ENCODE measurements around the gene ZNF622. TPM values are rescaled to one million over a fixed set of nuclear protein-coding genes. Genes with fewer than 3 reads are reported as not detected.

ZNF622 gene
- total RNA-seq, 1 donor from 2014 or later = 25.8 TPM

DNA sequence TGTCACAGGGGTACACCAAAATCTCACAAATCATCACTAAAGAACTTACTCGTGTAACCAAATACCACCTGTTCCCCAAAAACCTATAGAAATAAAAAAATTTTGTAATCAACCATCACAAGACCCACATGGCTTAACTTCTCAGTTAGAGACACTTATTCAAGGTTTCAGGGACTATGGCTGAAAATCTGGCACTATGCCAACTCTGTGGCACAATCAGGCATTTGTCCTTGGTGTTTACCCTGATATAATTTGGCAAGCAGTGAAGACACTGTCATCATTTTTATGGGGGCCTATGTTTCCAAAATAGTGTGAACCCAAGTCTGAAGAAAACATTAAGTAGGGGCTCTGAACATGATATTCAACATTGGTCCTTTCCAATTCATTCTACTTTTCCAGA lies 59.0 kb downstream of the ZNF622 start:
- Mint-ChIP-seq H3K27ac (ENCODE audit: unreplicated experiment) (no peak overlapping the region), H3K4me3 (ENCODE audit: unreplicated experiment) (no peak overlapping the region), H3K4me1 (ENCODE audit: unreplicated experiment) (no peaks in the 10 kb centered on the region), H3K9me3 (ENCODE audit: unreplicated experiment) (no peaks in the 10 kb centered on the region), H3K36me3 (ENCODE audit: low read depth, unreplicated experiment) (no peaks in the 10 kb centered on the region), H3K27me3 (ENCODE audit: unreplicated experiment) (peaks cover 2% of the 10 kb centered on the region)
- TF ChIP-seq, protein P1, sequence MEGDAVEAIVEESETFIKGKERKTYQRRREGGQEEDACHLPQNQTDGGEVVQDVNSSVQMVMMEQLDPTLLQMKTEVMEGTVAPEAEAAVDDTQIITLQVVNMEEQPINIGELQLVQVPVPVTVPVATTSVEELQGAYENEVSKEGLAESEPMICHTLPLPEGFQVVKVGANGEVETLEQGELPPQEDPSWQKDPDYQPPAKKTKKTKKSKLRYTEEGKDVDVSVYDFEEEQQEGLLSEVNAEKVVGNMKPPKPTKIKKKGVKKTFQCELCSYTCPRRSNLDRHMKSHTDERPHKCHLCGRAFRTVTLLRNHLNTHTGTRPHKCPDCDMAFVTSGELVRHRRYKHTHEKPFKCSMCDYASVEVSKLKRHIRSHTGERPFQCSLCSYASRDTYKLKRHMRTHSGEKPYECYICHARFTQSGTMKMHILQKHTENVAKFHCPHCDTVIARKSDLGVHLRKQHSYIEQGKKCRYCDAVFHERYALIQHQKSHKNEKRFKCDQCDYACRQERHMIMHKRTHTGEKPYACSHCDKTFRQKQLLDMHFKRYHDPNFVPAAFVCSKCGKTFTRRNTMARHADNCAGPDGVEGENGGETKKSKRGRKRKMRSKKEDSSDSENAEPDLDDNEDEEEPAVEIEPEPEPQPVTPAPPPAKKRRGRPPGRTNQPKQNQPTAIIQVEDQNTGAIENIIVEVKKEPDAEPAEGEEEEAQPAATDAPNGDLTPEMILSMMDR (IDR thresholded peaks at IDR 0.05; ENCODE audit: unreplicated experiment) = no peak
- no peak for DNase-seq (ENCODE audit: low spot score)

- no peak for DNase-seq (ENCODE audit: low spot score)
- H3K27me3 Mint-ChIP-seq (ENCODE audit: unreplicated experiment) = no peaks in the 10 kb centered on the region
- TF ChIP-seq, protein P1 (IDR thresholded peaks at IDR 0.05; ENCODE audit: unreplicated experiment) = no peak
- H3K36me3 Mint-ChIP-seq (ENCODE audit: low read depth, unreplicated experiment) = no peaks in the 10 kb centered on the region
- H3K4me1 Mint-ChIP-seq (ENCODE audit: unreplicated experiment) = no peaks in the 10 kb centered on the region
- H3K27ac Mint-ChIP-seq (ENCODE audit: unreplicated experiment) = no peak overlapping the region
- H3K4me3 Mint-ChIP-seq (ENCODE audit: unreplicated experiment) = no peak overlapping the region
- no peaks in the 10 kb centered on the region for H3K9me3 Mint-ChIP-seq (ENCODE audit: unreplicated experiment)
Observed at GRCh38 chr5:16406023-16406422, 59.6 kb downstream of the ZNF622 start.

Other genes starting within 250 kb of the ZNF622 start
- 15.8 TPM for gene RETREG1, start 151.2 kb upstream of the ZNF622 start, total RNA-seq (ENCODE audit: unreplicated experiment)